ENCODE results near the gene GHDC.

- TF ChIP-seq CTCF (IDR thresholded peaks at IDR 0.05; ENCODE audit: low read depth, low read length), result no peak
- no peak for TF ChIP-seq EZH2phosphoT487 (IDR thresholded peaks at IDR 0.05; ENCODE audit: low read depth)
Observed at GRCh38 chr17:42184713-42185620, 9.3 kb downstream of the GHDC start, which contains the start of gene HCRT.
